ENCODE data around the gene NCBP2. TPM values are rescaled to one million over a fixed set of nuclear protein-coding genes. Genes with fewer than 3 reads are reported as not detected.

Gene NCBP2
- total and polyA plus RNA-seq, 4 donors, result 37.4 to 48.6 (median 47.5) TPM

DNA sequence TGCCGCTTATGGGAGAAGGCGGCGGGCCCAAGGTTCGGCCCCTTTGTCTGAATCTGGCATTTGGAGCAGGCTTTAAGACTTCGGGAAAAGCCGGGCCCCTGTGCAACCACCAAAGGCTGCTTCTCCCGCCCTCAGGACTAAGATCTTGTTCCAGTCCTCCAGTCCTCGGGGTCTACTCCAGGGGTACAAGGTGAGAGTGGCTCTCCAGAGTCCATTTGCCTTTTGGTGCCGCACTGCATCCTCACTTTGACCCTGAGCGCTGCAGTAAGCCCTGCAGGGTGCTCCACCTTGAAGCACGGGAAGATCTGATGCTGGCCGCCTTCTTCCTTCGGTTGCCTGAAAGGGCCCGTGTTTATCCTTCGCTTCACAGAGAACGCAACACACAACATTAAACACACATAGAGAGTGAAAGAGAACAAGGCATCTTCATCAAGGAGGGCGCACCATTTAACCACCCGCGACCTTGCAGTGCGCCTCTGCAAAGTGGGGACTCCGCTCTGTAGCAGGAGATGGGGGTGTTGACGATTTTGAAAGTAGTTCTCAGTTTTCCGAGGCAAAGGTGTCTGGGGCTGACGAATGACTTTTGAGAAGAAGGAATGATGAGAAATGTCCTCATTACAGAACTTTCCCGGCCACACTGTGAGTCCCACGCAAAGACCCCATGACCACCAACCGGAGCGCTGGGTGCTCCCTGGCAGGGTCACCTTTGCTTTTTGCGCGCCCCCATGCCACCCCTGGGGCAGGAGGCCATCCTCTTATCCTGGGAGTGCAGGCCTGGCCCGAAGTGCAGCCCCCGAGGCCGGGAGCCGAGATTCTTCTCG is 25.3 kb upstream of the NCBP2 start:
- DNase-seq (no peak), ATAC-seq (ENCODE audit: insufficient read depth, low FRiP score) (no peak)
- H3K4me3 ChIP-seq, result peak overlapping the region; percentile 90
- 62 to 70% methylated on average over 35 of the region's 35 CpGs for WGBS, 2 donors
- peaks cover 0 to 52% (median 48%) of the 10 kb centered on the region in 3 donors for H3K27me3 ChIP-seq (ENCODE audit: control insufficient read depth in 3 of 3, insufficient read depth in 3 of 3, low read length in 2 of 3)
- H3K9me3 ChIP-seq (ENCODE audit: control insufficient read depth in 4 of 4, insufficient read depth in 3 of 4, low read length in 3 of 4), result peaks cover 0 to 3% (median 1%) of the 10 kb centered on the region in 4 donors
- H3K4me1 ChIP-seq (ENCODE audit: control insufficient read depth in 5 of 5, insufficient read depth in 5 of 5, low read length in 5 of 5), result peaks cover 0 to 24% (median 12%) of the 10 kb centered on the region in 5 donors
- H3K36me3 ChIP-seq (ENCODE audit: control insufficient read depth in 4 of 4, insufficient read depth in 4 of 4, low read length in 4 of 4), result peaks cover 0 to 5% (median 0%) of the 10 kb centered on the region in 4 donors
- no peak overlapping the region for H3K9ac ChIP-seq (ENCODE audit: insufficient read depth in 1 of 2, low read length in 2 of 2)
- no peak overlapping the region for H3K27ac ChIP-seq (ENCODE audit: low read depth in 1 of 2, low read length in 1 of 2)
- TF ChIP-seq, protein P1, sequence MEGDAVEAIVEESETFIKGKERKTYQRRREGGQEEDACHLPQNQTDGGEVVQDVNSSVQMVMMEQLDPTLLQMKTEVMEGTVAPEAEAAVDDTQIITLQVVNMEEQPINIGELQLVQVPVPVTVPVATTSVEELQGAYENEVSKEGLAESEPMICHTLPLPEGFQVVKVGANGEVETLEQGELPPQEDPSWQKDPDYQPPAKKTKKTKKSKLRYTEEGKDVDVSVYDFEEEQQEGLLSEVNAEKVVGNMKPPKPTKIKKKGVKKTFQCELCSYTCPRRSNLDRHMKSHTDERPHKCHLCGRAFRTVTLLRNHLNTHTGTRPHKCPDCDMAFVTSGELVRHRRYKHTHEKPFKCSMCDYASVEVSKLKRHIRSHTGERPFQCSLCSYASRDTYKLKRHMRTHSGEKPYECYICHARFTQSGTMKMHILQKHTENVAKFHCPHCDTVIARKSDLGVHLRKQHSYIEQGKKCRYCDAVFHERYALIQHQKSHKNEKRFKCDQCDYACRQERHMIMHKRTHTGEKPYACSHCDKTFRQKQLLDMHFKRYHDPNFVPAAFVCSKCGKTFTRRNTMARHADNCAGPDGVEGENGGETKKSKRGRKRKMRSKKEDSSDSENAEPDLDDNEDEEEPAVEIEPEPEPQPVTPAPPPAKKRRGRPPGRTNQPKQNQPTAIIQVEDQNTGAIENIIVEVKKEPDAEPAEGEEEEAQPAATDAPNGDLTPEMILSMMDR (IDR thresholded peaks at IDR 0.05; ENCODE audit: control extremely low read depth, extremely low read depth), result no peak

DNA sequence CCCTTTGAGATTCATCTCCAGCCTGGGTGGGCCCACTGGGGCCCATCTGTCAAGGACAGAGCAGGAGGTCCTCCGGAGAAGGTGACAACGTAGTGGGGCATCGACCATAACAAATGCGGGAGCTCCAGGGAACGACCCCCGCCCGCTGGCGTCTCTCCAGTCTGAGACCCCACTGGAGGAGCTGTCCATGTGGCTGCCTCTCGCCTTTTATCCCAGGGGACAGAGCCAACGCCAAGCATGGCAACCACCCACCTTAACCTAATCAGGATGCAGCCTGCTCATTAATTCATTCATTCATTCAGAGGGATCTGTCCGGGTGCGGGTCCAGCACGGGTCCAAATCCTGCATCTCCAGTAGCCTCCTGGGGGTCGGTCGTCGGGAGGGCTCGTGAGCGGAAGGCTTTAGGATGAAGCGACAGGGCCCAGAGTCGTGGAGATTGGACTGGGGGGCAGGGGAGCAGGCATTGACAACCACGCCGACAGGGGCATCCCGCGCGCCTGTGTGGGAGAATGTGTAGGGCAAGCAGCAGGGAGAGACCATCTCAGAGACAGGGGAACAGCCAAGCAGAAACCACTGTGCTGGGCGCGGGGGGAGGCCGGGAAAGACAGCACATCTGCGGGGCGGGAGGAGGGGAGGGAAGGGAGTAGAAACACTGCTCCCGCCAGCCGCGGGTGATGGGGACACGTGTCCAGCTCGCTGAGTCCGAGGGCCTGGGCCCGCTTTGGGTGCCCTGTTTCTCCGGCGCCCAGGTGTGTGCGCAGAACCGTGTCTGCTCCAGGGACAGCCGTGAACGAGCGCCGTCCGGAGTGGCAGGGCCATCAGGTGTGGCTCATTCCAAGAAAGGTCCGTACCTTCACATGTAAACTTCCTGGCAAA is 24.4 kb upstream of the NCBP2 start:
- Histone ChIP-seq H3K9ac (ENCODE audit: insufficient read depth in 1 of 2, low read length in 2 of 2) (no peak overlapping the region), H3K36me3 (ENCODE audit: control insufficient read depth in 4 of 4, insufficient read depth in 4 of 4, low read length in 4 of 4) (peaks cover 0 to 5% (median 0%) of the 10 kb centered on the region in 4 donors), H3K27me3 (ENCODE audit: control insufficient read depth in 3 of 3, insufficient read depth in 3 of 3, low read length in 2 of 3) (peaks cover 0 to 52% (median 48%) of the 10 kb centered on the region in 3 donors), H3K4me1 (ENCODE audit: control insufficient read depth in 5 of 5, insufficient read depth in 5 of 5, low read length in 5 of 5) (peaks cover 0 to 24% (median 12%) of the 10 kb centered on the region in 5 donors), H3K27ac (ENCODE audit: low read depth in 1 of 2, low read length in 1 of 2) (no peak overlapping the region), H3K9me3 (ENCODE audit: control insufficient read depth in 4 of 4, insufficient read depth in 3 of 4, low read length in 3 of 4) (peaks cover 0 to 3% (median 1%) of the 10 kb centered on the region in 4 donors), H3K4me3 (no peak overlapping the region)
- 72 to 80% methylated on average over 46 to 47 of the region's 47 CpGs for WGBS, 2 donors
- DNase-seq, result peak in 2 of 3 donors; percentile 53 to 64
- ATAC-seq (ENCODE audit: insufficient read depth, low FRiP score), result no peak
- TF ChIP-seq, protein P1 (IDR thresholded peaks at IDR 0.05; ENCODE audit: control extremely low read depth, extremely low read depth), result no peak

DNA sequence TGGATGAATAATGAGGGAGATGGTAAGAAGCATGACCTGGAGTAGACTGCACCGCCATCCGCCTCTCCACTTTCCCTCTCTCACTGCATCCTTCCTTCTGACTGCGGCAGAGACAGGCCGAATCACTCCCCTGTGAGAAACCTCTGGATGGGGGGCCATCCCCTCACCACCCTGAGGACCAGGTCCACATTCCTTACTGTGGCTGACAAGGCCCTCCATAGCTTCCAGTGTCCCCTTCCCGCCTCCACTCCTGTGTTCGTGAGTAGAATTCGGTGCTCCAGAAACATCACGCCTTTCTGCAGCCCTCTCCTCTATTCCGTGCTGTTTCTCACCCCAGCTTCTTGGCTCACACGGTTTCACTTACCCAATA is 23.5 kb upstream of the NCBP2 start:
- H3K36me3 ChIP-seq (ENCODE audit: control insufficient read depth in 4 of 4, insufficient read depth in 4 of 4, low read length in 4 of 4), result peaks cover 0 to 5% (median 0%) of the 10 kb centered on the region in 4 donors
- H3K9me3 ChIP-seq (ENCODE audit: control insufficient read depth in 4 of 4, insufficient read depth in 3 of 4, low read length in 3 of 4), result no peaks in the 10 kb centered on the region
- peaks cover 0 to 46% (median 42%) of the 10 kb centered on the region in 3 donors for H3K27me3 ChIP-seq (ENCODE audit: control insufficient read depth in 3 of 3, insufficient read depth in 3 of 3, low read length in 2 of 3)
- H3K9ac ChIP-seq (ENCODE audit: insufficient read depth in 1 of 2, low read length in 2 of 2), result no peak overlapping the region
- TF ChIP-seq, protein P1 (IDR thresholded peaks at IDR 0.05; ENCODE audit: control extremely low read depth, extremely low read depth), result no peak
- no peak overlapping the region for H3K4me3 ChIP-seq
- no peak overlapping the region for H3K27ac ChIP-seq (ENCODE audit: low read depth in 1 of 2, low read length in 1 of 2)
- DNase-seq, result no peak
- ATAC-seq (ENCODE audit: insufficient read depth, low FRiP score), result no peak
- 95 to 96% methylated on average over 10 of the region's 10 CpGs for WGBS, 2 donors
- H3K4me1 ChIP-seq (ENCODE audit: control insufficient read depth in 5 of 5, insufficient read depth in 5 of 5, low read length in 5 of 5), result peaks cover 0 to 24% (median 12%) of the 10 kb centered on the region in 5 donors

Measured in lung (tissue), 12 donors.